ENCODE measurements around the gene KHSRP.

DNA sequence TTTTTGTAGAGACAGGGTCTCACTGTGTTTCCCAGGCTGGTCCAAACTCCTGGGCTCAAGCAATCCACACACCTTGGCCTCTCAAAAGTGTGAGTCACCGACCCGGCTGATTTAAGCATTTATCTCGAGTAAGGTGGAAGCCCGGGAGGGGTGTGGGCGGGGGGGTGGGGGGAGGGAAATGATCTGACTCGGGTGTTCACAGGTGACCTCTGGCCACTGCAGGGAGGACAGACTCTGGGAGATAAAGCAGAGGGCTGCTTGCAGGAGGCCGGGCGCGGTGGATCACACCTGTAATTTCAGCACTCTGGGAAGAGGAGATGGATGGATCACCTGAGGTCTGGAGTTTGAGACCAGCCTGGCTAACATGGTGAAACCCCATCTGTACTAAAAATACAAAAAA is 49.0 kb upstream of the KHSRP start:
- no peak for TF ChIP-seq POLR2A (IDR thresholded peaks at IDR 0.05; ENCODE audit: low read length)
- TF ChIP-seq GATA1 (IDR thresholded peaks at IDR 0.05; ENCODE audit: low read depth, low read length): no peak

All from erythroblast (primary cell).